ENCODE results near the gene KRTCAP2. TPM values are rescaled to one million over a fixed set of nuclear protein-coding genes. Genes with fewer than 3 reads are reported as not detected.
"Not testable (repeated sequence)": the region's sequence is repeated elsewhere in the genome, so short reads cannot be mapped to it uniquely, and the experiment has no call there.

KRTCAP2 gene
- total and polyA plus RNA-seq, 8 donors = 91.8 to 238 (median 108) TPM

- Histone ChIP-seq H3K9me3 (no peaks in the 10 kb centered on the region), H3K36me3 (no peaks in the 10 kb centered on the region), H3K27ac (no peak overlapping the region), H3K4me1 (peaks cover 0 to 10% (median 6%) of the 10 kb centered on the region in 3 donors), H3K27me3 (no peaks in the 10 kb centered on the region), H3K4me3 (no peak overlapping the region)
- no peak for FAIRE-seq
- no peak for ATAC-seq
- no peak for DNase-seq
- TF ChIP-seq CTCF (IDR thresholded peaks at IDR 0.05) = no peak
- intact Hi-C loops (cut with DNase I) = no loop called here
- 92 to 94% methylated on average over 2 of the region's 2 CpGs for WGBS, 2 donors
These were observed 2.9 kb downstream of the KRTCAP2 start for GRCh38 chr1:155170101-155170785.

- no peak for ATAC-seq
- H3K27ac ChIP-seq = no peak overlapping the region
- intact Hi-C loops (cut with DNase I) = loop anchor here in 2 of 3 donors (5.0 to 10.0 kb wide), 2 partner anchors 65 to 77 kb away; no protein-coding TSS in a partner anchor
These were observed 3.6 kb downstream of the KRTCAP2 start for GRCh38 chr1:155169541-155169940.

GRCh38 chr1:155168456-155169210 is 4.5 kb downstream of the KRTCAP2 start:
- Histone ChIP-seq H3K9me3 (no peaks in the 10 kb centered on the region), H3K27ac (no peak overlapping the region), H3K4me1 (peaks cover 0 to 10% (median 6%) of the 10 kb centered on the region in 3 donors), H3K27me3 (no peaks in the 10 kb centered on the region), H3K4me3 (no peak overlapping the region), H3K36me3 (no peaks in the 10 kb centered on the region)
- TF ChIP-seq CTCF (IDR thresholded peaks at IDR 0.05) = no peak
- 79 to 83% methylated on average over 10 of the region's 10 CpGs for WGBS, 2 donors
- no peak for FAIRE-seq
- no peak for ATAC-seq
- intact Hi-C loops (cut with DNase I) = loop anchor here in 2 of 3 donors (5.0 to 10.0 kb wide), 2 partner anchors 64 to 76 kb away; no protein-coding TSS in a partner anchor
- DNase-seq = no peak

More at GRCh38 chr1:155169541-155169940, 3.6 kb downstream of the KRTCAP2 start:
- TF ChIP-seq CTCF (IDR thresholded peaks at IDR 0.05) = no peak
- Histone ChIP-seq H3K9me3 (no peaks in the 10 kb centered on the region), H3K4me1 (peaks cover 0 to 10% (median 6%) of the 10 kb centered on the region in 3 donors), H3K36me3 (no peaks in the 10 kb centered on the region), H3K4me3 (no peak overlapping the region), H3K27me3 (no peaks in the 10 kb centered on the region)
- FAIRE-seq (no peak), DNase-seq (no peak)
- WGBS, 2 donors = 69 to 84% methylated on average over 5 of the region's 5 CpGs

- intact Hi-C loops (cut with DNase I) = loop anchor here in 2 of 3 donors (5.0 to 10.0 kb wide), 2 partner anchors 63 to 76 kb away; no protein-coding TSS in a partner anchor
- H3K9me3 ChIP-seq, H3K4me3 ChIP-seq, H3K27ac ChIP-seq, DNase-seq, H3K36me3 ChIP-seq, FAIRE-seq, ATAC-seq, H3K27me3 ChIP-seq: not testable (repeated sequence)
- H3K4me1 ChIP-seq = peaks cover 0 to 10% (median 6%) of the 10 kb centered on the region in 3 donors
- 34 to 38% methylated on average over 4 of the region's 4 CpGs for WGBS, 2 donors
These were observed 5.0 kb downstream of the KRTCAP2 start for GRCh38 chr1:155168105-155168445.
